HG03135 (cell line): ENCODE data around the gene SLC22A15.
A peak's percentile ranks its signal among the peaks of the same experiment; 100 is the strongest.

Source experiments
- ATAC-seq: cut with Tn5 transposase; IDR thresholded peaks from one replicate; pipeline ENCODE4 v1.9.1; 2021; ENCODE audit warnings: mild to moderate bottlenecking, moderate library complexity; ENCODE audit not compliant: unreplicated experiment

Gene SLC22A15

DNA sequence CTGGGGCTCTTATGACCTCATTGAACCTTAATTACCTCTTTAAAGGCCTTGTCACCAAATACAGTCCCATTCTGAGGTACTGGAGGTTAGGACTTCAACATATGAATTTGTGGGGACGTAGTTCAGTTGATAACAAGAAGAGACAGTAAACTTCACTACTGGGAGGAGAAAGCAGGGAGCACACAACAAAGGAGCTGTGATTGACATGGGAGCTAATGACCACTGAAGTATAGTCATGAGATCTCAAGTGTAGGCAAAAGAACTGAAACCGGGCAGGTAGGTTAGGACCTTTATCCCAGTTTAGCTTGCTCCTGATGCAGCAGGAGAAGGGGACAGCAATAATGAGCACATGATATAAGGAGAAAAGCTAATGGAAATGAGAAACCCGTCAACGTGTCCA is 123.1 kb downstream of the SLC22A15 start:
- no peak for ATAC-seq

GRCh38 chr1:116099919-116100318 is 123.6 kb downstream of the SLC22A15 start:
- ATAC-seq = no peak

DNA sequence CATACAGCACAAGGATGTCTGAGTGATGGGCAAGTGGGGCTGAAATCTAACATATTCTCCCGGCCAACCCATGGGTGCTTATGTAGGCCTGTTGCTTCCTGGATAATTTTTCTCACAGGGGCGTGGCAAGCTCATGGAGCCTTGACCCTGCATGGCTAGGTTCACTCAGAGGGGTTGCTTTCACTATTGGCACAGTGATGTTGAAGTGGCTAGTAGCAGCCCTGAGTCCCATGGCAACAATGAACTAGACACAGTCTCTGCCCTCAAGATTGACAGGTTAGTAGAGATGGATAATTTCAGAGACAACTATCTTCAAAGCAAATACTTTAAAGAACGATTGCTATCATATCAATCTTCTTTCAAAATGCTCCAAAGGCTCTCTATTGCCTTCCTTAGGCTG is 128.4 kb downstream of the SLC22A15 start:
- no peak for ATAC-seq

GRCh38 chr1:116105996-116106395 is 129.7 kb downstream of the SLC22A15 start:
- ATAC-seq = no peak

DNA sequence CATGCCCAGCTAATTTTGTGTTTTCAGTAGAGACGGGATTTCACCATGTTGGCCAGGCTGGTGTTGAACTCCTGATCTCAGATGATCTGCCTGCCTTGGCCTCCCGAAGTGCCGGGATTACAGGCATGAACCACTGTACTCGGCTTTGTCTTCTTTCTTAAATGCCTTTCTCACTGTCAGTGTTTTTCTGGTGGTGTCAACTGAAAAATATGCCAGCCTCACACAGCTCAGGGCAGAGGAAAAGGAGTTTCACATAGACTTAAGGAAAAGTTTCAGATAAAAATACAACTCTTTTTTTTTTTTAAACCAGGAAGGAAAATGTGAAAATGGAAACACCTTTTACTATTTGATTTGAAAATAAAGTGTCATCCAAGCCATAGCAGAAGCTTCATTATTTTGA is 130.3 kb downstream of the SLC22A15 start:
- ATAC-seq = no peak

DNA sequence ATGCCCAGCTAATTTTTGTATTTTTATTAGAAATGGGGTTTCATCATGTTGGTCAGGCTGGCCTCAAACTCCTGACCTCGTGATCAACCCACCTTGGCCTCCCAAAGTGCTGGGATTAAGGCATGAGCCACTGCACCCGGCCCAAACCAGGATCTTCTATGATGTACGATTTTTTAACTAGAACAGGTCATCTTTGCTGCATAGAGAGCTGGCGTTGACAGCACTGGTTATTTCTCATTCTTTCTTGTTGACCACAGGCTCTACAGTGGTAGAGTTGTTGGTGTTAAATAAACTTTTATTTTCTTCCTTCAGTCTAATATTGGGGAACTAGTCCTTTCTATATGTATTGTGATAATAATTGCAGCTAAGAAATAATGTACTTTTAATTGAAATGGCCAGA is 131.1 kb downstream of the SLC22A15 start:
- no peak for ATAC-seq

- ATAC-seq = peak; percentile 73
Observed at GRCh38 chr1:116110567-116111523, 134.5 kb downstream of the SLC22A15 start, which contains the start of gene MAB21L3. Gene MAB21L3 (plus strand): TSS chr1:116111399. CDS start chr1:116112616, 1,217 bp downstream.

DNA sequence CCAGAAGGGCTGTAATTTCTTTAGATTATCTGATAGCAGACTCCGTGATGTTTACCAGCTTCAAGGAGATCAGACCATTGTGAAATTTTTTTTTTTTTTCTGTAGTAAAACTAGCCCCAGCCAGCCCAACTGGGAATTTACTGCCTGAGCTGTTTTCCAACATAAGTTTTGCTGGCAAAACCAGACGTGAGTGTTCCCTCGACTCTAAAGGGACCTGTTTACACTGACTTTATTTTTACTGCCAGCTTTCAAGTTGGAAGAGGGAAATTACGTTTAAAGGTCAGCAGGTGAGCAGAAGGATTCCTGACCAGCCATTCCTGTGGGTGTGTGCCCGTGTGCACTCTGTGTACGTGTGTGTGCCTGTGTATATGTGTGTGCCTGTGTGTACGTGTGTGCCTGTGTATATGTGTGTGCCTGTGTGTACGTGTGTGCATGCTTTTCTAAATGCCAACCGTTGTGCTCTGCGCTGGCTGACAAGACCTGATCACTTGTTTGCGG is 135.3 kb downstream of the SLC22A15 start:
- ATAC-seq = no peak

GRCh38 chr1:116112388-116113140 is 136.3 kb downstream of the SLC22A15 start:
- no peak for ATAC-seq

DNA sequence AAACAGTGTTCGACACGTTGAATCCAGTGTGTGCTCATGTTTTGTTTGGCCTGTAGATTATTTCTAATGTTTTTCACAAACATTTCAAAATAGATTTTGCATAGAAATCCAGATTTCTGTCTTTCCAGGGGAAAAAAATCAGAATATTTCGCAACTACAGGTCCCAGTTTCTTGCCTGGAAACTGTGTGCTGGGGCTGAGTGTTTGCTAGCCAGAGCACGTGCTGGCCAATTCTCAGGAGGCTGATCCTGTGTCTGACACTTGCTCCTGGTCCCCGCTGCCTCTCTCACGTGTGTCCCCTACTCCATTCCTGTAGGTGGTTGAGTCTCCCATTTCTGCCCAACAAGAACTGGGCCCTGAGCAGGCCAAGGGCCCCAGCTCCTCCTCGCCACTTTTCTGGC is 137.3 kb downstream of the SLC22A15 start:
- no peak for ATAC-seq

GRCh38 chr1:116115476-116116439 is 139.4 kb downstream of the SLC22A15 start:
- no peak for ATAC-seq

- ATAC-seq = no peak
Observed at GRCh38 chr1:116118471-116118870, 142.2 kb downstream of the SLC22A15 start.
